ENCODE measurements around the gene MCCC1.

The MCCC1 gene

DNA sequence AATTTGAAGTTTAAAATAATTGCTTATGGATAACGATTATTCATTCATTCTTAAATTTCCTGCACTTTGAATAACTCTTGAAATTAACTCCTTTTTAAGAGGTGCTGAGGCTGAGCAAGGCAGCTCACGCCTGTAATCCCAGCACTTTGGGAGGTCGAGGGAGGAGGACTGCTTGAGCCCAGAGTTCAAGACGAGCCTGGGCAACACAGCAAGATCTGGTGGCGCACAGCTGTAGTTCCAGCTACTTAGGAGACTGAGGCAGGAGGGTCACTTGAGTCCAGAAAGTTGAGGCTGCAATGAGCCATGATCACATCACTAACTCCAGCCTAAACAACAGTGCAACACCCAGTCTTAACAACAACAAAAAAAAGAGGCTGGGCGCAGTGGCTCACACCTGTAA lies 126.9 kb downstream of the MCCC1 start:
- Histone ChIP-seq H3K4me3 (ENCODE audit: low read length) (no peak overlapping the region), H4K8ac (ENCODE audit: low read depth, low read length) (no peak overlapping the region), H4K5ac (ENCODE audit: low read length) (no peak overlapping the region), H3K27ac (ENCODE audit: low read depth, low read length) (no peak overlapping the region), H3K9ac (ENCODE audit: low read length) (no peak overlapping the region), H2BK15ac (replicated peaks; ENCODE audit: low read depth) (no peak overlapping the region), H3K4ac (ENCODE audit: low read depth, low read length) (no peak overlapping the region), H3K4me1 (ENCODE audit: control insufficient read depth, low read depth, low read length) (peaks cover 2% of the 10 kb centered on the region), H3K27me3 (ENCODE audit: insufficient read depth, low read length, poor library complexity) (no peaks in the 10 kb centered on the region), H3K18ac (ENCODE audit: low read length) (no peak overlapping the region), H2BK5ac (ENCODE audit: low read length) (no peak overlapping the region), H3K79me2 (ENCODE audit: control insufficient read depth, insufficient read depth, low read length) (peaks cover 50% of the 10 kb centered on the region), H3K36me3 (ENCODE audit: control insufficient read depth, insufficient read depth, low read length) (no peaks in the 10 kb centered on the region), H3K79me1 (ENCODE audit: low read length) (peaks cover 2% of the 10 kb centered on the region), H2BK120ac (ENCODE audit: low read depth, low read length) (no peak overlapping the region), H2AK5ac (ENCODE audit: low read length) (no peak overlapping the region), H3K56ac (ENCODE audit: low read length) (no peak overlapping the region), H3K23ac (ENCODE audit: low read length) (no peak overlapping the region), H3K4me2 (ENCODE audit: low read length) (no peak overlapping the region)
- WGBS (ENCODE audit: extremely low coverage, insufficient coverage, low lambda C conversion rate), result no CpG with 5 or more reads among the region's 6 CpGs
- DNase-seq, result no peak

- no peak overlapping the region for H3K56ac ChIP-seq (ENCODE audit: low read length)
- H4K8ac ChIP-seq (ENCODE audit: low read depth, low read length), result no peak overlapping the region
- no peak overlapping the region for H4K5ac ChIP-seq (ENCODE audit: low read length)
- H3K4me1 ChIP-seq (ENCODE audit: control insufficient read depth, low read depth, low read length), result peaks cover 2% of the 10 kb centered on the region
- H2AK5ac ChIP-seq (ENCODE audit: low read length), result no peak overlapping the region
- H3K27ac ChIP-seq (ENCODE audit: low read depth, low read length), result no peak overlapping the region
- H3K27me3 ChIP-seq (ENCODE audit: insufficient read depth, low read length, poor library complexity), result no peaks in the 10 kb centered on the region
- H3K4ac ChIP-seq (ENCODE audit: low read depth, low read length), result no peak overlapping the region
- H3K9ac ChIP-seq (ENCODE audit: low read length), result no peak overlapping the region
- WGBS (ENCODE audit: extremely low coverage, insufficient coverage, low lambda C conversion rate), result no CpG with 5 or more reads among the region's 2 CpGs
- peaks cover 2% of the 10 kb centered on the region for H3K79me1 ChIP-seq (ENCODE audit: low read length)
- no peak overlapping the region for H3K4me2 ChIP-seq (ENCODE audit: low read length)
- DNase-seq, result no peak
- H2BK5ac ChIP-seq (ENCODE audit: low read length), result no peak overlapping the region
- H3K18ac ChIP-seq (ENCODE audit: low read length), result no peak overlapping the region
- H2BK120ac ChIP-seq (ENCODE audit: low read depth, low read length), result no peak overlapping the region
- H2BK15ac ChIP-seq (replicated peaks; ENCODE audit: low read depth), result no peak overlapping the region
- no peaks in the 10 kb centered on the region for H3K36me3 ChIP-seq (ENCODE audit: control insufficient read depth, insufficient read depth, low read length)
- peaks cover 48% of the 10 kb centered on the region for H3K79me2 ChIP-seq (ENCODE audit: control insufficient read depth, insufficient read depth, low read length)
- H3K4me3 ChIP-seq (ENCODE audit: low read length), result no peak overlapping the region
- no peak overlapping the region for H3K23ac ChIP-seq (ENCODE audit: low read length)
These were observed 127.7 kb downstream of the MCCC1 start for GRCh38 chr3:182971637-182972036.

- Histone ChIP-seq H3K56ac (ENCODE audit: low read length) (no peak overlapping the region), H4K8ac (ENCODE audit: low read depth, low read length) (no peak overlapping the region), H3K79me2 (ENCODE audit: control insufficient read depth, insufficient read depth, low read length) (peaks cover 48% of the 10 kb centered on the region), H3K9ac (ENCODE audit: low read length) (no peak overlapping the region), H3K4me1 (ENCODE audit: control insufficient read depth, low read depth, low read length) (peaks cover 2% of the 10 kb centered on the region), H3K18ac (ENCODE audit: low read length) (no peak overlapping the region), H3K23ac (ENCODE audit: low read length) (no peak overlapping the region), H3K27ac (ENCODE audit: low read depth, low read length) (no peak overlapping the region), H2BK5ac (ENCODE audit: low read length) (no peak overlapping the region), H3K36me3 (ENCODE audit: control insufficient read depth, insufficient read depth, low read length) (no peaks in the 10 kb centered on the region), H2AK5ac (ENCODE audit: low read length) (no peak overlapping the region), H3K4me2 (ENCODE audit: low read length) (no peak overlapping the region), H3K4me3 (ENCODE audit: low read length) (no peak overlapping the region), H4K5ac (ENCODE audit: low read length) (no peak overlapping the region), H2BK15ac (replicated peaks; ENCODE audit: low read depth) (no peak overlapping the region), H3K4ac (ENCODE audit: low read depth, low read length) (no peak overlapping the region), H3K27me3 (ENCODE audit: insufficient read depth, low read length, poor library complexity) (no peaks in the 10 kb centered on the region), H3K79me1 (ENCODE audit: low read length) (peaks cover 3% of the 10 kb centered on the region), H2BK120ac (ENCODE audit: low read depth, low read length) (no peak overlapping the region)
- no CpG with 5 or more reads among the region's 3 CpGs for WGBS (ENCODE audit: extremely low coverage, insufficient coverage, low lambda C conversion rate)
- no peak for DNase-seq
These were observed 128.4 kb downstream of the MCCC1 start for GRCh38 chr3:182970811-182971418.

GRCh38 chr3:182969853-182970252 lies 129.4 kb downstream of the MCCC1 start:
- no peak overlapping the region for H2AK5ac ChIP-seq (ENCODE audit: low read length)
- H3K36me3 ChIP-seq (ENCODE audit: control insufficient read depth, insufficient read depth, low read length), result no peaks in the 10 kb centered on the region
- H2BK120ac ChIP-seq (ENCODE audit: low read depth, low read length), result no peak overlapping the region
- H2BK15ac ChIP-seq (replicated peaks; ENCODE audit: low read depth), result no peak overlapping the region
- no peak overlapping the region for H2BK5ac ChIP-seq (ENCODE audit: low read length)
- peaks cover 46% of the 10 kb centered on the region for H3K79me2 ChIP-seq (ENCODE audit: control insufficient read depth, insufficient read depth, low read length)
- peak overlapping the region; percentile 52 for H3K4ac ChIP-seq (ENCODE audit: low read depth, low read length)
- WGBS (ENCODE audit: extremely low coverage, insufficient coverage, low lambda C conversion rate), result no CpG with 5 or more reads among the region's 7 CpGs
- no peak overlapping the region for H3K9ac ChIP-seq (ENCODE audit: low read length)
- no peak overlapping the region for H4K5ac ChIP-seq (ENCODE audit: low read length)
- no peak overlapping the region for H3K23ac ChIP-seq (ENCODE audit: low read length)
- no peak overlapping the region for H3K4me3 ChIP-seq (ENCODE audit: low read length)
- H3K27ac ChIP-seq (ENCODE audit: low read depth, low read length), result no peak overlapping the region
- peak overlapping the region; percentile 71 for H3K56ac ChIP-seq (ENCODE audit: low read length)
- peaks cover 4% of the 10 kb centered on the region for H3K79me1 ChIP-seq (ENCODE audit: low read length)
- H3K4me2 ChIP-seq (ENCODE audit: low read length), result no peak overlapping the region
- H4K8ac ChIP-seq (ENCODE audit: low read depth, low read length), result no peak overlapping the region
- H3K4me1 ChIP-seq (ENCODE audit: control insufficient read depth, low read depth, low read length), result peaks cover 2% of the 10 kb centered on the region
- no peak for DNase-seq
- no peaks in the 10 kb centered on the region for H3K27me3 ChIP-seq (ENCODE audit: insufficient read depth, low read length, poor library complexity)
- H3K18ac ChIP-seq (ENCODE audit: low read length), result no peak overlapping the region

DNA sequence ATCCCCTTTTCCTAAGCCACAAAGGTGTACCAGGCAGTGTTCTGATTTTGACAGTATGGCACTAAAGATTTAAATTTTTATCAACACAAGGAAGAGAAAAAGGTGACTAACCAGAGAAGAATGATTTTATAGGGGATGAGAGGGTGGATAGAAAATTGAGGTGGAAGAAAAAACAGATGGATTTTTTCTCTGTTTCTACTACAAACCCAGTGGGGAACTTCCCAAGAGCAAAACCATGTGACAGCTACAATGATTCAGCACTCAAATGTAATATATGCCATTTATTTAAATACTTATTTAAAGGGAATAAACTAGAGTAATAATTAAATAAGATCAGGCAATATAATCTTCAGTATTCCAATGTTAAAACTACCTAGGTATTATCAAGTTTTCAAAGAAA lies 130.0 kb downstream of the MCCC1 start:
- Histone ChIP-seq H4K8ac (ENCODE audit: low read depth, low read length) (no peak overlapping the region), H3K27me3 (ENCODE audit: insufficient read depth, low read length, poor library complexity) (no peaks in the 10 kb centered on the region), H3K4ac (ENCODE audit: low read depth, low read length) (no peak overlapping the region), H3K4me3 (ENCODE audit: low read length) (no peak overlapping the region), H3K79me1 (ENCODE audit: low read length) (peaks cover 4% of the 10 kb centered on the region), H3K4me2 (ENCODE audit: low read length) (no peak overlapping the region), H4K5ac (ENCODE audit: low read length) (no peak overlapping the region), H2BK15ac (replicated peaks; ENCODE audit: low read depth) (no peak overlapping the region), H2BK120ac (ENCODE audit: low read depth, low read length) (no peak overlapping the region), H2BK5ac (ENCODE audit: low read length) (no peak overlapping the region), H3K4me1 (ENCODE audit: control insufficient read depth, low read depth, low read length) (peaks cover 2% of the 10 kb centered on the region), H3K36me3 (ENCODE audit: control insufficient read depth, insufficient read depth, low read length) (no peaks in the 10 kb centered on the region), H3K27ac (ENCODE audit: low read depth, low read length) (no peak overlapping the region), H3K9ac (ENCODE audit: low read length) (no peak overlapping the region), H2AK5ac (ENCODE audit: low read length) (no peak overlapping the region), H3K56ac (ENCODE audit: low read length) (no peak overlapping the region), H3K18ac (ENCODE audit: low read length) (no peak overlapping the region), H3K23ac (ENCODE audit: low read length) (no peak overlapping the region), H3K79me2 (ENCODE audit: control insufficient read depth, insufficient read depth, low read length) (peaks cover 46% of the 10 kb centered on the region)
- no peak for DNase-seq
